GM13976 (cell line): Measurements from ENCODE around the gene TRAPPC1.

Source experiments
- DNase-seq: peaks from one replicate; pipeline ENCODE4 v3.0.0; 2012; ENCODE audit warnings: low spot score
- CTCF ChIP-seq: IDR thresholded peaks from 2 replicates; pipeline ENCODE4 v1.5.1; 2012; ENCODE audit warnings: borderline replicate concordance, mild to moderate bottlenecking; ENCODE audit not compliant: insufficient read depth; ENCODE audit errors: extremely low read depth, missing control alignments, control extremely low read depth
- in situ Hi-C: fragments of 300-500 bp; cut with MboI; formaldehyde crosslinking; loops from one replicate; pipeline ENCODE4 v1.12.0; 2022; ENCODE audit warnings: low sequenced_read_pairs, mixed read lengths, inconsistent platforms; ENCODE audit not compliant: unreplicated experiment

The TRAPPC1 gene

GRCh38 chr17:7931709-7932482 is at the start of gene TRAPPC1, which contains the start of gene CNTROB:
Gene TRAPPC1, minus strand, starts transcription at chr17:7931946. Its CDS starts 117 bp downstream, at chr17:7931829.
Gene CNTROB, plus strand, starts transcription at chr17:7932206. Its CDS starts 874 bp downstream, at chr17:7933080.
- DNase-seq, result peak; percentile 100
- in situ Hi-C loops, result no loop called here
- TF ChIP-seq CTCF, result no peak

GRCh38 chr17:7977805-7978204 is 46.1 kb upstream of the TRAPPC1 start:
- in situ Hi-C loops, result no loop called here
- DNase-seq, result no peak
- TF ChIP-seq CTCF, result no peak

- TF ChIP-seq CTCF, result no peak
- in situ Hi-C loops, result no loop called here
- DNase-seq, result no peak
Observed at GRCh38 chr17:7977039-7977438, 45.3 kb upstream of the TRAPPC1 start.

GRCh38 chr17:7974638-7975131 is 42.9 kb upstream of the TRAPPC1 start:
- no peak for TF ChIP-seq CTCF
- no peak for DNase-seq
- in situ Hi-C loops, result no loop called here

- no peak for TF ChIP-seq CTCF
- in situ Hi-C loops, result no loop called here
Observed at GRCh38 chr17:7972131-7972785, 40.5 kb upstream of the TRAPPC1 start.

GRCh38 chr17:7971651-7972050 is 39.9 kb upstream of the TRAPPC1 start:
- no peak for DNase-seq
- TF ChIP-seq CTCF, result no peak

More at GRCh38 chr17:7972131-7972785, 40.5 kb upstream of the TRAPPC1 start:
- DNase-seq, result no peak

More at GRCh38 chr17:7971651-7972050, 39.9 kb upstream of the TRAPPC1 start:
- in situ Hi-C loops, result no loop called here
